GM18499 (cell line): ENCODE results near the gene CHMP2A.
"Not testable (repeated sequence)": the region's sequence is repeated elsewhere in the genome, so short reads cannot be mapped to it uniquely, and the experiment has no call there.

Source experiments
- ATAC-seq: cut with Tn5 transposase; IDR thresholded peaks from one replicate; pipeline ENCODE4 v1.9.1; 2021; ENCODE audit warnings: moderate number of reproducible peaks; ENCODE audit not compliant: insufficient read depth, unreplicated experiment

CHMP2A gene

DNA sequence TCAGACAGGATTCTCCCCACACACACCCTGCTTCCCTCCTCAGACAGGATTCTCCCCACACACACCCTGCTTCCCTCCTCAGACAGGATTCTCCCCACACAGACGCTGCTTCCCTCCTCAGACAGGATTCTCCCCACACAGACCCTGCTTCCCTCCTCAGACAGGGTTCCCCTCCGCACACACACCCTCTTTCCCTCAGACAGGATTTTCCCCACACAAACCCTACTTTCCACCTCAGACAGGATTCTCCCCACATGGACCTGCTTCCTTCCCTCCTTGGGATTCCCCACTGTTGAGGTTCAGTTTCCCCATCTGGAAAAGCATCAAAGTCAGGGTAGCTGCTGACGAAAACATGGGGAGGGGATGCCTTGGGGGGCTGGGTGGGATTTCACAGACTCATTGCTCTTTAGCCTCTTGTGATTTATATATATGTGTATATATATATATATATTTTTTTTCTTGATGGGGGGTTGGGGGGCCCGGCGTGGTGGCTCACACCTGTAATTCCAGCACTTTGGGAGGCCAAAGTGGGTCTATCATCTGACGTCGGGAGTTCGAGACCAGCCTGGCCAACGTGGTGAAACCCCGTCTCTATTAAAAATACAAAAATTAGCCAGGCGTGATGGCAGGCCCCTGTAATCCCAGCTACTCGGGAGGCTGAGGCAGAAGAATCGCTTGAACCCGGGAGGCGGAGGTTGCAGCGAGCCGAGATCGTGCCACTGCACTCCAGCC is 12.1 kb downstream of the CHMP2A start:
- not testable (repeated sequence) for ATAC-seq

DNA sequence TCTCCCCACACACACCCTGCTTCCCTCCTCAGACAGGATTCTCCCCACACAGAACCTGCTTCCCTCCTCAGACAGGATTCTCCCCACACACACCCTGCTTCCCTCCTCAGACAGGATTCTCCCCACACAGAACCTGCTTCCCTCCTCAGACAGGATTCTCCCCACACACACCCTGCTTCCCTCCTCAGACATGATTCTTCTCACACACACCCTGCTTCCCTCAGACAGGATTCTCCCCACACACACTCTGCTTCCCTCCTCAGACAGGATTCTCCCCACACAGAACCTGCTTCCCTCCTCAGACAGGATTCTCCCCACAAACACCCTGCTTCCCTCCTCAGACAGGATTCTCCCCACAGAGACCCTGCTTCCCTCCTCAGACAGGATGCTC is 15.7 kb downstream of the CHMP2A start:
- not testable (repeated sequence) for ATAC-seq

DNA sequence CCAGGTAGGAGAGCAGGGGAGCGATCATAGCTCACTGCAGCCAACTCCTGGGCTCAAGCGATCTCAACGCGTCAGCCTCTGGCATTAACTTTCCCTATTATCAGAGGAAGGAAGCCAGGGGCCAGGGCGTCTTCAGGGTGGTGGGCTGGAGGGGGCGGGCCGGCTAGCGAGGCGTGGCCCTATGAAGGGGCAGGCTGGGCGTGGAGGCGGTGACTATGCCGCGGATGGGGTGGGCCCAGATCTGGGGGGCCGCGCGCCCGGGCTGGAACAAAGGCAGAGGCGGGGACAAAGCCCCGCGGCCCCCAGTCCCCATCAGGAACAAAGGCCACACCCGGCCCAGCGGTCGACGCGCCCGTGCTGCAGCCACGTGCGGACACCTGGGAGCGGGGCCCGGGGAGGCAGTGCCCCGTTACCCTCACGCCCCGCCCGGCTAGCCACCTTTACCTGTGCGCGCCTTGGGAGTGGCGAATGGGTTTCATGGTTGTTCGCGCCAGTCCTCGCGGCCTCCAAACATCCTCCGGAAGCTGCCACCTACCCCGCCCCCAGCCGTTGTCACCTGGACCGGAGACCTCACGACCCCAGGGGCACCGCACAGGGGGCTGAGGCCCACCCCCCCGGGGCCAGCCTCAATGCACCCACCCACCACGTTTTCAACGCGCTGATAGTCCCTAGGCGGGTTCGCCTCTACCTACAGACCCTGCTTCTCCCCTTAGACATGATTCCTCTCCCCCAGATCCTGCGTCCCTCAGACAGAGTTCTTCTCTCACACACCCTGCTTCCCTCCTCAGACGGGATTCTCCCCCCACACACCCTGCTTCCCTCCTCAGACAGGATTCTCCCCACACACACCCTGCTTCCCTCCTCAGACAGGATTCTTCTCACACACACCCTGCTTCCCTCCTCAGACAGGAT is 16.4 kb downstream of the CHMP2A start:
- ATAC-seq, result no peak

DNA sequence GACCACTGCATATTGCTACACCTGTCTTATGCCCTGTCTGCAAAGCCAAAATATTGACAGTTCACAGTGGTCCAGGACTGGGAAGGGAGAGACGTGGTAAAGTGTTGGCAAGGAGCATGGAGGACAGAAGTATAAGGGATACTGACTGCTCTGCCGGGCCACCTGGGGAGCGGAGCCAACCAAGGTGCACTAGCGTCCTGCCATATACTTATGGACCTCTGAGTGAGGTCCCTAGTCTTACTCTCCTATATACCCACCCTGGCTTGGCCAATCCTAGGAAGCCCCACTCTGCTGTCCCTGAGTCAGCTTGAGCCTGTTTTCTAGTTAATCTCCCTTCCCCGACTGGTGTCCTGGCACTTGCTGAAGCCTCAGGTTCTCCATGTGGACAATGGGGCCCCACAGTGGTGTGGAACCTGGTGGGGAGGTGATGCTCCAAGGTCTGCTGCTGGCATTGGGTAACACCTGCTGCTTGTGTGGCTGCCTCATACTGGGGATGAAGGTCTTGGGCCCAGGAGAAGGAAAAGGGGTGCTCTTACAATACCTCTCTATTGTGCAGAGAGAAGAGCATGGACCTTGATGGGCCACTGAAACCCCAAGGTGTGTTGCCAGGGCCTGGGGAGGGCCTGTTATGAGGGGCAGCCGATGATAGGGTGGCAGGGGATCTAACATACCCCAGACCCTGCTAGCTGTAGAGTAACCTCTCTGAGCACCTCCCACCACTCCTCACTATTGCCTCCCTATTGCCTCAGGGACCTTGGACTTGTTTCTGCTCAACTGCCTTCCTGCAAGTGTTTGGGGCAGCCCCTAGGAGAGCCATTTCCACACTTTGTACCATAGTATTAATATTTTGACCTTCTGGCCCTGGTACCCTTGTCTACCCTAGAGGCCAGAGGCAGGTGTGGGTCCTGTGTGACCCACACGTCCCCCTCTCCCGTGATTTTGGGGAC is 17.8 kb downstream of the CHMP2A start:
- no peak for ATAC-seq

DNA sequence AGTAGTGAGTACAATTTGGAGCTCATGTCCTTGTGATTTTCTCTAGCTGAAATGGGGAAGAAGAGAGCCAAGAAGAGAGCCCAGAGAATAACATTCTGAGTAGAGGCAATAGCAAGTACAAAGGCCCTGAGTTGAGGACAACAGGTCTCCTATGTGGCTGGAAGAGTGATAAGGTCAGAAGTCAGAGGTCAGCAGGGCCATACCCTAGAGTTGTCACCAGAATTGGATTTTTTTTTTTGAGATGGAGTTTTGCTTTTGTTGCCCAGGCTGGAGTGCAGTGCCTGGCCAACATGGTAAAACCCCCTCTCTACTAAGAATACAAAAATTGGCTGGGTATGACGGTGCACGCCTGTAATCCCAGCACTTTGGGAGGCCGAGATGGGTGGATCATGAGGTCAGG is 19.0 kb downstream of the CHMP2A start:
- no peak for ATAC-seq

DNA sequence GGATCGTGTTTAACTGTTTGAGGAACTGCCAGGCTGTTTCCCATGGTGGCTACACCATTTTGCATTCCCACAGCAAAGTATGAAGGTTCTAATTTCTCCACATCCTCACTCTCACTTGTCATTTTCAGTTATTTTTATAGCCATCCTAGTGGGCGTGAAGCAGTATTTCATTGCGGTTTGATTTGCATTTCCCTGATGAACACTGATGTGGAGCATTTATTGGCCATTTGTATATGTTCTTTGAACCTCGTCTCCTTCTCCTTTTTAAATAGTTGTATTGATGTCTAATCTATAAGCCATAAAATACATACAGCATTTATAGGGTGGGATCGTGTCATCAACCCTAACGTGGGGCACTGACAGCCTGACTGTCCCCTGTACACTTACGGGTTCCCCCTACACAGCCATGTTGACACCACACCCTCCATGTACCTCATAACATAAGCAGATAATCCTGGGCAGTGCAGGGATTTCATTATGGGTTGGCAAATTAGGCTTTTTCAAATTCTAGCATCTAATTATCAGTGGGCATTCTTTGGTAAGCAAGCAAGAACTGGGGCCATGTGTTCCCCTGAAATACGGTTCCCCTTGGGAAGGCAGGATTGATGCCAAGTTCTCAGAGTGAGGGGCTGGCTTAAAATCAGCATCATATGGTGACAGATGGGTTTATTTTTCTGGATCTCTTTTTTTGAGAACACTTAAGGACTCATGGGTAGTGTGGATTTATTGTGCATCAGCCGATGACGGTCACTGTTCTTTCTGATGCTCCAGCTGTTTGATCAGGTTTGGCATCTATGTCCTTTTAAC is 23.7 kb downstream of the CHMP2A start:
- no peak for ATAC-seq

DNA sequence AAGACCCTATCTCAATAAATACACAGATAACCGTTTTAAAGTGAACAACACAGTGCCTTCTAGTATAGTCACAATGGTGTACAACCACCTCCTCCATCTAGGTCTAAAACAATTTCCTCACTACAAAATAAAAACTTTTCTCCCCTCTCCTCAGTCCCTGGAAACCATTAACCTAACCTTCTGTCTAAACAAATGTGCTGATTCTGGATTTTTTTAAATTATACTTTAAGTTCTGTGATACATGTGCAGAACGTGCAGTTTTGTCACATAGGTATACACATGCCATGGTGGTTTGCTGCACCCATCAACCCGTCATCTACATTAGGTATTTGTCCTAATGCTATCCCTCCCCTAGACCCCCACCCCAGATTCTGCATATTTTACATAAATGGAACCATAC is 25.5 kb downstream of the CHMP2A start:
- no peak for ATAC-seq

DNA sequence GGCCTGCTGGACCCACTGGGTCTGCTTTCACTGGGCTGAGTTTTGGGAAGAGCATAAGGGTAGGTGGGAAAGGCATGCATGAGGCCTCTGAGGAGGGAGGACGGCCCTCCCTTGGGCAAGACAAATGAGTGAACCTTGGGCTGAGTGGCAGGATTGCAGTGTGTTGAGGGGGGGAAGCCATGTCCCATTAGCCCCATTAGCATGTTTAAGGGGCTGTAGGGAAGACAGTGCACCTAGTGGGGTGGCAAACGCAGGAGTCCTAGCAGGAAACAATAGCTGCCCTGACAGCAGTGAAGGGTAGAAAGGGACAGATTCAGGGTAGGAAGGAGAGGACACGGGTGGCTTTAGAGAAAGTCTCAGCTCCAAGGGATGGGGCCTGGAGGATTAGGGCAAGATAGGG is 32.2 kb downstream of the CHMP2A start:
- no peak for ATAC-seq

DNA sequence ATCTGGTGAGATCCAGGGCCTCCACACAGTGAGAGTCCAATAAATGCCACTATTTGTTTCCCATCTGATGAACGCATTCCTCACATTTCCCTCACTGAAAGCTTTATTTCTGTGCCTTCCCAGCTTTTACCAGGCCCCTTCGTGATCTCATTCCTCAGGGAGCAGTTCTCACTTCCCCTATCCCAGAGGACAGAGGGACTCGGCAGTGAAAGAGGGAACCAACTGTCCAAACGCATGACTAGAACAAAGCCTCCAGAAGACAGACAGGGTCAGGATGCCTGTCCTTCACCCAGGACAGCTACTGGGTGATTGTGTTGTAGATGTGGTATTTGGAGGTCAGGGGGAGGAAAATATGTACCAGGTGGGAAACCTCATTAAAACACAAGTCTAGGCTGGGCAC is 33.3 kb downstream of the CHMP2A start:
- ATAC-seq, result no peak

DNA sequence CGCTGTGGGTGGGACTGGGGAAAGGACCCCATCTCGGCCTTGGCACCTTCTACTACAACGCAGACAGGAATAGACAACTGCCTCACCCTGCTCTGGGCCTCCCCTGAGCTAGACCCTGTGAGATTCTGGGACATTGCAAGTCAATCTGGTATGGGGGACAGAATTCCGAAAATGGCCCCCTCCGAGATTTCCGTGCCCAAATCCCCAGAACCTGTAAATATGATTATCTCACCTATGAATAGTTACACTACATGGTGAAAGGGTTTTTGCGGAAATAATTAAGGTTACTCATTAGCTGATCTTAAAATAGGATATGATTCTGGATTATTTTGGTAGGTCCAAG is 34.7 kb downstream of the CHMP2A start:
- ATAC-seq, result no peak

DNA sequence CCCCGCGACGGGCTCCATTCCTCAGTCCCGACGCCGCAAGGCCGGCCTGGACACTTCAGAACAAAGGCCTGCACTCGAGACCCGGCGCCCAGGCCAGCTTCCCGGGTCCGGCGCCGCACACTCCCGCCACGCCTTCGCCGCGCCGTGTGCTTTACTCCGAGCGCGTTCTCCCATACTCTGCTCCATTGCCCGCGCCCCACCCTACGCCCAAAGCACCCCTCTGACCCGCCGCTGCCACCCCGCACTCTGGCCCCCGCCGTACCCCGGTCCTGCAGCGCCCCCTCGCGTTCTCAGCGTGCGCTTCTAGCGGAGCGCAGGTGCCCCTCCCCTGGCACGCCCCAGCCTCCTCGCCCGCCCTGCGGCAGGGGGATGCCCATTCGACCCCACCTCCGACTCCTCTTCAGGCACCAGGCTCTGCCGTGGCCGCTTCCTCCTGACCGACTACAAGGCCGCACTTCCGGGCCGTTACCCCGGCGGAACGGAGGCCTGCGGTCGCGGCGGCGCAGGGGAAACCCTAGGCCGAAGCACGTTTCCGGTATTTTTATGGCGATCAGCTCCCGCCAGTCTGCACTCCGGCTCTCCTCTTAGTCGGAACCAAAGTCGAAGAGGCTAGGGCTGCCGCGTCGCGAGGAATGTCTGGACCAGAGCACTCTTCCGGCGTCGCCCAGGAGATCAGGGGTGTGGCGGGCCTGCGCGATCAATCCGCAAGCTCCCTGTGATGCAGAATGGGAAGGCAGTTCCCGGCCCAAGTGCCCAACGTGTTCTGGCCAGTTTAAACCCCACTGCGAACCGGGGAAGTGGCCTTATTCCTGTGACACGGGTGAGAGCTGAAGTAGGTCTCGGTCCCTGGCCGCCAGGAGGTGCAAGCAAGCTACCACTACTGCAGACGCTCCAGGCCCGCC is 35.3 kb downstream of the CHMP2A start, which contains the start of gene ZBTB45:
Gene ZBTB45, minus strand, starts transcription at position 456 of the 902 bp plus-strand sequence. CDS start 2,137 bp downstream, outside the sequence.
- ATAC-seq, result peak; percentile 78

DNA sequence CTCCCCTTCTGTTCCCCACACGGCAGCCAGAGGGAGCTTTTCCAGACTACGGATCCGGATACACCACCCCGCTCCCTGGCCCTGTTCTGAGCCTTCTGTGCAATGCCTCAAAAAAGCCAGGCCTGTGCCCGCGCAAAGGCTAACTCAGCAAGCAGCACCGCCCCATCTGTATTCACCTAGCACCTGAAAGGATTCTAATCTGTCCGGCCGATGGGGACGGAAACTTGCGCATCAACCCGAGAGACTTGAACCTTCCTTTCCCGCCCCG is 35.9 kb downstream of the CHMP2A start:
- no peak for ATAC-seq

DNA sequence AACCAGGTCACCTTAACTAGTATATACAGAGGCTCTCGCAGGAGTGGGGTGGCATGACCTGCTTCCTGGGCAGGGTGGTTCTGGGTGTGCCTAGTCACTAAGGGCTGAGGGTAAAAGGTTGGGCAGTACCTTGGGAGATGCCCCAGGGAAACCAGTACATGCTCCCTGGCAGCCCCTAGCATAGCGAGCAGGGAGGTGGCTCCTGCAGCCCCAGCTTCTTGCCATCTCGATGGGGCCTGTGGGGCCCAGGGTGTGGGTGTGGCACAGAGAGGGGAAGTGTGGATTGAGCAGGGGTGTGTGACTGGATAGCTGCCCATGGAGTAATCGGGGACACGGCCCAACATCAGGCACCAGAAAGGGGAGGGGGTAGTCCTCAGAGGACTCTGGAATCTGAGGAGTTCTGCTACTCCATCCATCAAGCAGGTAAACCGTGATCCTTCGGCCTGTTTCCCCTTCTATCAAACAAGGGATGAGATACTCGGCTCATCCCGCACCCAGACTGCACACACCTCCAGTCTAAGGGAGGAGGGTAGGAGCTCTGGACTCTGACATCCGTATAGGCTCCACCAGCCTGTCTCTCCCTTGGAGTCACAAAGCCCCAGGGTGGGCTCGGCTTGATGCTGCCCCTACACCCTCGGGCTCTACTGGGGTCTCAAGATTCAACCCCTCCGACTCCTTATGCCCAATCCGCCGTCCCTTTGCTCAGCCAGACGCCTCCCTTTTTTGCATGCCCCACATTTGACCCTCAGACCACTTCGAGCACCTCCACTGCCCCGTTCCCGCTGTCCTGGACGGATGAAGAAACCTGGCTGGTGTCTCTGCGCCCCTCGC is 36.4 kb downstream of the CHMP2A start:
- ATAC-seq, result no peak

DNA sequence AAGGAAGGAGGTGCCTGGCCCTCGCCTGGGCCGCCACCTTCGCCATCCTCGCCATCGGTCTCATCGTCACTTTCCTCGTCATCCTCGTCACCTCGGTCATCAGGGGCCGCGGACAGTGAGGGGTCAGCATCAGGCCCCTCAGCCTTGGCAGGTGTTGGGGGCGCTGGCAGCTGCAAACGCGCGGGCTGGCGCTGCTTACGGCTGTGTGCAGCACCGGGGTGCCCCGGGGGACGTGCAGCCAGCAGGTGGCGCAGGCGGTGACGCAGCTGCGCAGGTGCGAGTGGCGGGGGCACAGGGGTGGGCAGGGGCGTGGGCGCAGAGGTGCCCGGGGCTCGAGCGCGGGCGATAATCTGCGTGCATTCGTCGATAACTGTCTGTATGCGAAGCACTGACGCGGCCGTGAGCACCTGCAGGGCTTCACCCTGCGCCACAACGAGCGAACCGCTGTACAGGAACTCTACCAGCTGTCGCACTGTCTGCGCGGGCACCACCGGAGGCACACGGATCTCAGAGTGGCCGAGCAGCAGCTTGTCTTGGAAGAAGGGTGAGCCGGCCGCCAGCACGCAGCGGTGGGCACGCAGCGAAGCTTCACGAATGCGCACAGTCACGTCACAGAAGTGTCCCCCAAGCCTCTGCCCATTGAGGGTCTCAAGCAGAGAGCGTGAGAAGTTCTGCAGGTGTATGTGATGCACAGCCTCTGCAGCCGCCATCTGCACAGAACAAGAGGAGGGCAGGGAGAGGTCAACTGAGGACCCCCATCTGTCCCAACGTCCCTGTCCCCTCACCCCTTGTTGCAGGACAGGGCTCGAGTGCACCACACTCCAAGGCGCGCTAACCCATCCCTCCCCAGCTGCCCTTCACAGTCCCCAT is 37.7 kb downstream of the CHMP2A start:
- no peak for ATAC-seq

DNA sequence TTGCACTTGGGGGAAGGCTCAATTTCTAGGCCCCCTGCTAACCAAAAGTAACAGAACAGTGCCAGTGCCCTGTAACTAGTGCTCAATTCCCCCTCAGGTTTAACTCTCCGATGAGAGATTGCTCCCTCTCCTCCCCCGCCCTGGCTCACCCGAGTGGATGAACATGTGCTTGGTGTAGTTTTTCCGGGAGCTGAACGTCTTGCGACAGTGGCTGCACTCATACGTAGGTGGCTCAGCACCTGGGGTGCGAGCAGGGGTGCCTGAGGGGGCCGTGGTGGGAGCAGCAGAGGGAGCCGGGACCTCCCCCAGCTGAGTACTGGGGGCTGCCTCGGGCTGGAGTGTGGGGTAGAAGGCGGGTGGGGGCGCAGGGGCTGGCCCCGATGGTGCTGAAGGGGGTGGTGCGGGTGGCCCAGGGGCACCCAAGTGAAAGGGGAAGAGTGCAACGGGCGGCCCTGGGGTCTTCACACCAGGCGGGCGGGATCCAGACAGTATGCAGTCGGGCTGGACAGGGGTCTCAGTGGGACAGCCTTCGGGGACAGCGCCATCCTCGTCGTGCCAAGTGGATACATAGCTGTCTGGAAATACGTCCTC is 38.6 kb downstream of the CHMP2A start:
- no peak for ATAC-seq

DNA sequence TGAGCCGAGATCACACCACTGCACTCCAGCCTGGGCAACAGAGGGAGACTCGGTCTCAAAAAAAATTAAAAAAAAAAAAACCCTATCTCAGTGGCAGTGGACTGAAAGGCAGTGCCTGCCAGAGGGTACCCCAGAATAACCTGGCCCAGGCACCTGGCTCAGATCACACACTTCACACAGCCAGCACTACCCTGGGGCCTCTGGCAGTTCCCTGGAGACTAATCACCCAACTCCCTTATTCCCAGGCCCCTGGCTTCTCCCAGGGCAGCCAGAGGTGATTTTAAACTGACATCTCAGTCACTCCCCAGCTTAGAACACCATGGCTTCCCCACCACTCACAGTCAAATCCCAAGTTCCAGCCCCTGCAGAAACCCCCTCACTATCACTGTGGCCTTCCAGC is 39.6 kb downstream of the CHMP2A start:
- ATAC-seq, result no peak

DNA sequence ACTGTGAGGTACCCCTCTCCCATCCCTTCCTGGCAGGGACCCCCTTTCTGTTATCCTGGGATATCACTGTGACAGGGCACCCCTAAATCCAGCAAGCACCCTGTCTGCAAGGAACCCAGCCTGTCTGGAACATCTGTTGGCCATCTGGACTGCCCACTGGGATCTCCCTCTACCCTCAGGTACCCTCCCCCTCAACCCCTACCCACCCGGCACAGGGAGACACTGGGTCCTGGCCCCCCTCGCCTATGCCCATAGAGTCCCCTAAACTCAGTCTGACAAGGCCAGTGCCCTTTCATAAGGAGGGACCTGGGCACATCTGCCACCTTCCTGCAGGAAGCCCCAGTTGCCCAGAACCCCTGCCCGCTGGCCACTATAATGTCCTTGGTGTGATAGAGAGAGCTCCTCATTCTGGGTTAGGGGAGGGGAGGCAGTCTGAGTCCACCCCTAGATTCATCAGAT is 40.3 kb downstream of the CHMP2A start:
- ATAC-seq, result no peak
